NCI-H2171 treated with DMSO at 0.1 percent for 48 hours (cell line): Measurements from ENCODE around the gene PPP2R3A.
"Not testable (repeated sequence)": the region's sequence is repeated elsewhere in the genome, so short reads cannot be mapped to it uniquely, and the experiment has no call there.

Experiments used
- DNase-seq: peaks from one replicate; lab custom pipeline; 2025; lab: John Stamatoyannopoulos, UW

The PPP2R3A gene, protein sequence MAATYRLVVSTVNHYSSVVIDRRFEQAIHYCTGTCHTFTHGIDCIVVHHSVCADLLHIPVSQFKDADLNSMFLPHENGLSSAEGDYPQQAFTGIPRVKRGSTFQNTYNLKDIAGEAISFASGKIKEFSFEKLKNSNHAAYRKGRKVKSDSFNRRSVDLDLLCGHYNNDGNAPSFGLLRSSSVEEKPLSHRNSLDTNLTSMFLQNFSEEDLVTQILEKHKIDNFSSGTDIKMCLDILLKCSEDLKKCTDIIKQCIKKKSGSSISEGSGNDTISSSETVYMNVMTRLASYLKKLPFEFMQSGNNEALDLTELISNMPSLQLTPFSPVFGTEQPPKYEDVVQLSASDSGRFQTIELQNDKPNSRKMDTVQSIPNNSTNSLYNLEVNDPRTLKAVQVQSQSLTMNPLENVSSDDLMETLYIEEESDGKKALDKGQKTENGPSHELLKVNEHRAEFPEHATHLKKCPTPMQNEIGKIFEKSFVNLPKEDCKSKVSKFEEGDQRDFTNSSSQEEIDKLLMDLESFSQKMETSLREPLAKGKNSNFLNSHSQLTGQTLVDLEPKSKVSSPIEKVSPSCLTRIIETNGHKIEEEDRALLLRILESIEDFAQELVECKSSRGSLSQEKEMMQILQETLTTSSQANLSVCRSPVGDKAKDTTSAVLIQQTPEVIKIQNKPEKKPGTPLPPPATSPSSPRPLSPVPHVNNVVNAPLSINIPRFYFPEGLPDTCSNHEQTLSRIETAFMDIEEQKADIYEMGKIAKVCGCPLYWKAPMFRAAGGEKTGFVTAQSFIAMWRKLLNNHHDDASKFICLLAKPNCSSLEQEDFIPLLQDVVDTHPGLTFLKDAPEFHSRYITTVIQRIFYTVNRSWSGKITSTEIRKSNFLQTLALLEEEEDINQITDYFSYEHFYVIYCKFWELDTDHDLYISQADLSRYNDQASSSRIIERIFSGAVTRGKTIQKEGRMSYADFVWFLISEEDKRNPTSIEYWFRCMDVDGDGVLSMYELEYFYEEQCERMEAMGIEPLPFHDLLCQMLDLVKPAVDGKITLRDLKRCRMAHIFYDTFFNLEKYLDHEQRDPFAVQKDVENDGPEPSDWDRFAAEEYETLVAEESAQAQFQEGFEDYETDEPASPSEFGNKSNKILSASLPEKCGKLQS (N-terminal part only)

DNA sequence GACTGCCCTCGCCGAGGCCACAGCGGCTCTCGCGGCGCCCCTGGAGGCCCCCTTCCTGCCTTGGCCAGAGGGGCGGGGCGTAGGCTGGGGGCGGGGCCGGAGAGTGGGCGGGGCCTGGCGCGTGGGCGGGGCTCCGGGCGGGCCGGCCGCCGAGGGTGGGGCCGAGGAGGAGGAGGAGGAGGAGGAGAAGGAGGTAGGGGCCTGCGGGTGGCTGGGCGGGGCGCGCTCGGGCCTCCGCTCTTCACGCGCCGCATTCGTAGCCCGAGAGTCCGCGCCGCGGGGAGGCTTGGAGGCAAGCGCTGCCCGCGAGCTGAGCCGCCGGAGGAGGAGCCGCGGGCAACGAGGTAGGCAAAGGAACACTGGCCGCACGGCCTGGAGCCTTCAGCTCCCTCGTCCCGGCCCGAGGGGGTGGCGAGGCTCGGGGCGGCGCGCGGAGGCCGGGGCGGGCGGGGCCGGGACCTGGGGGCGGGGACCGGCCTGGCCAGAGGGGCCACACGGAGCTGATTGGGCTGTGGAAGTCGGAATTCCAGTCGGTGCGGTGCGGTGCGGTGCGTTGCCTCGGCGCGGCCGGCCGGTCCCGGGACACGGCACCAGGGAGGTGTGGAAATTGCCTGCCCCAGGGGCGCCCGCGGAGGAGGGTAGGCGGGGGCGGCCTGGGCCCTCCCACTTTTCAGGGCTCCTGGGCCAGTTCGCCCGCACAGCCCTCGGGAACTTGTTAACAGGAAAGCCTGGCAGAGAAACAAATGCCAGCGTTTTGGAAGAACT is at the start of gene PPP2R3A:
TSS of gene PPP2R3A (plus strand) at position 223 of the 765 bp plus-strand sequence. CDS start 35,771 bp downstream, outside the sequence.
- peak; percentile 76 for DNase-seq

DNA sequence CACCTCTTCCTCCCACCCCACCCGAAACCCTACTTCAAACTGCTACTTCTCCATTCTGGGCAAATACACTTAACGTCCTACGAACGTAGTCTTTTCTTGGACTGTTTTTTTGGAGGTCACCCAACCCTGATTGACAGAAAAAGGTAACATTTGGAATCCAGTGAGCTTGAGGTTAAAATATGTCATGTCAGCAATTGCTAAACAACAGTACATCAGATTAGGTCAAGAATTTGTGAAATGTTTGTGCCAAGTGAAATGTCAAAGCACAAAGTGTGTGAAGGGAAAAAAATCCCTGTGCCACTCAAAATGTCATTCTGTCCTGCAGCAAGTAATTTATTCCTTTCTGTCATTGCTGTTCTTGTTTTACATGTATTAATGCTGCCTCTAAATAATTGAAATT is 49.2 kb upstream of the PPP2R3A start:
- no peak for DNase-seq

DNA sequence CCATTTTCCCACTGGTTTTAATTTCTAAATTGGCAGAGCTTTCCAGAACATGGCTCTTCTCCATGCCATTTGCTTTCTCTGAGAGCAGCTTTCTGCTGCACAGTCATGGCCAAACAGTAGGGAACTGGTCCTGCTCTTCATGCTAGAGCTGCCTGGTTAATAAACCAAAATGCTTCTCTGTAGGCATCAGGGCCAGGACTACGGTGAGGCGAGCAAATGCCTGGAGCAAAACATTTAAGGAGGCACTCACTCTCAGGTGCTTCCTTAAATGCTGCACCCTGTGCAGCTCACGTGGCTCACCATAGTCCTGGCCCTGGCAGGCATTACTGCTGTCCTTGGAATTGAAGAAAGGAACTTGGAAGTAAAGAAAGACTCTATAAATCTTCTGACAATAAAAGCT is 48.5 kb upstream of the PPP2R3A start:
- DNase-seq: no peak

DNA sequence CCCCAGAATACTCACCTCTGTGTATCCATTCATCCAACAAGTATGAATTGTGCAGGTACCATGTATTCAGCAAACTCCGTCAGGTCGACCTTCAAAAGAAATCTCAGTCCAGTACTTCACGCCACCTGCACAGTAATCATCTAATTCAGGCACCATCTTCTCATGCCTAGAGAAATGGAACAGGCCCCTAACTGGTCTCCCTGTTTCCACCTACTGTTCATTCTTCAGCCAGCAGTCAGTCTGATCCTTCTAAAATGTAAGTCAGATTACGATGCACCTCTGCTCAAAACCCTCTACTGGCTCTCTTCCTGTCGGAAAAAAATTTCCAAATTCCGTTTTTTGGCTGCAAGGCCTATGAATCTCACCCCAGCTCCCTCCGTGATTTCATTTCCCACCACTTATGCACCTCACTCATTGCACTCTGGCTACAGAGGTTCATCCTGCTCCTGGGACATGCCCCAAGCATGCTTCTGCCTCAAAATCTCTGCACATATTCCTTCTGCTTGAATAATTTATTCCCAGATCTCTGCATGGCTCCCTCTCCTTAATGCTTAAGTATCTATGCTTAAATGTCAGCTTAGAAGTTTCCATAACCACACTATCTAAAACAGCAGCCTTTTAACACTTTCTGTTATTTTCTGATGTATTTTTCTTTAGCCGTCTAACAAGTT is 47.5 kb upstream of the PPP2R3A start:
- DNase-seq: no peak

DNA sequence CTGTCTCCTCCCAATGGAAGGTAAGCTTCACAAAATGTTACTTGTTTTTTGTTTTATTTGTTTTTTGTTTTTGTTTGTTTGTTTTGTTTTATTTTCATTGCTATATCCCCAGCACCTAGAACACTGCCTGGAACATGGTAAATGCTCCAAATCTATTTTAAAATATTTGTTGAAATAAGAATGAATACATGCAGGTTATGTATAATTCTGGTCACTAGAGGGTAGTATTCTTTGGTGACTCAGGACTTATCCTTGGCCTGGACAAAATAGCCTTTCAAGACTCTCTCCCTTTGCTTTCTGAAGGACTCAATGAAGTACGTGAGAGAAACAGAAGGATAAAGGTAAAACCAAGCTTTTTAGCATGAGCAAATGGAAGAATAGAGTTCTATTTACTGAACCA is 46.9 kb upstream of the PPP2R3A start:
- DNase-seq: no peak

DNA sequence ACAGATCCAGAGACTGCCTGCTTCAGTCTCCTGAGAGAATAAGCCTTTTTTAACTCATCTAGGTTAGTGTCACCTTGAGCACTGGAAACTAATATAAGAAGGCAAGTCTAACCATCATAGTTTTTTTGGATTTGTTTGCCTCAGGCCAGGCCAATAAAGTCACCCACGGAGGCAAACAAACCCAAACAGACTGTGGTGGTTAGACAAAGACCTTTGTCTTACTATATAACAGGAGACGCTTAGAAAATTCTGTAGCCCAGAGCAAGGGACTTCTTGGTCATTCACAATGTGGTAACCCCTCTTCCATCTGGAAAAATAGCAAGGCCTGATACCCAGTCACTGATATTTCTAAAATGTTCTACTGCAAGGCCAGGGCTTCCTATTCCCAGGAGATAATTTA is 45.3 kb upstream of the PPP2R3A start:
- no peak for DNase-seq

DNA sequence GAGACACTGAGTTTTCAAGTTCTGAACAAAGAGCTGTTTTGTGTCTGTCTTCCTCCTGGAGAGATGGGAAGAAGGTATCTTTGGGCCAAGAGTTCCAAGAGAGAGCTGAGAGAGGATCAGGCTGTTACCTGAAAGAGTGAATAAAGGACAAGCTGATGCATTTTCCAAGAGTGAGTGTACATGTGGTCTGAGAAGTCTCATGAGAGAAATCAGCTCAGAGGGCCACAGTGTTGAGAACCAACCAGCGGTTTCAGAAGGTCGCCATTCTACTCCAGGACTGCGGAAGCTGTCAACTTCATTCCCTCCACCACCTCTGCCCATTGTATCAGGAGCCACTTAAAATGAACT is 42.7 kb upstream of the PPP2R3A start:
- no peak for DNase-seq

DNA sequence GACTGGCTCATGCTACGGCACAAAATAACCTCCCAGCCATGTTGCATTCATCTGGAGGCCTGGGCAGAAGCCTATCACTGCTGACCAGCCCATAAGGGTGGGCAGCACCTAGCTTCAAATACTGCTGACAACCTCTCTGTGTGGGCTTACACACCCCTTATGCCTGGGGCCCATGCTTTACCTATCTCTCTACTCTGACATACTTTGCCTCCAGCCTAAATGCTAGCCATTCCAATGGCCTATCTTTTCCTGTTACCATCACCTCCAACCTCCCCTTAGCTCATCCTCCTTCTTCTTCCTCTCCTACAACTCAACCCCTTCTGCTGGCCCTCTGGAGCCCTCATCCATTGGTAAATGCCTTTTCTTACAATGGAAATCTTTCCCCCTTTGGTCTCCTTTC is 41.0 kb upstream of the PPP2R3A start:
- no peak for DNase-seq

DNA sequence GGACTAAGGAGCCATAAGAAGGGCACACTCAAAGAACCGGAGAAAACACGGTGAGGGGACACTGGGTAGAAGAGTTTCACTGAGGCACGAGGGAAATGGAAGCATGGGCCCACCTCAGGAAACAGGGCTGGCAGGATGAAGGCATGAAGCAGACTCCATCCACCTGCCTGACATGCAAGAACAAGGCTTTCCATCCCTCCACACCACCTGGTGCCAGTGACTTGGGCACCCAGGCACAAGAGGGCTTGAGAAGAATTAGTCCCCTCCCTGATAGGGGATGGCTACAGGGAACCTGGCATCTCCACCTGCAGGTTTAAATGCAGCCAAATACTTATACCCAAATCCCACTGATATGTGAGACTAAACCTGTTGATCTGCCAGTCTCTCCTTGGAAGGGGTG is 38.9 kb upstream of the PPP2R3A start:
- no peak for DNase-seq

DNA sequence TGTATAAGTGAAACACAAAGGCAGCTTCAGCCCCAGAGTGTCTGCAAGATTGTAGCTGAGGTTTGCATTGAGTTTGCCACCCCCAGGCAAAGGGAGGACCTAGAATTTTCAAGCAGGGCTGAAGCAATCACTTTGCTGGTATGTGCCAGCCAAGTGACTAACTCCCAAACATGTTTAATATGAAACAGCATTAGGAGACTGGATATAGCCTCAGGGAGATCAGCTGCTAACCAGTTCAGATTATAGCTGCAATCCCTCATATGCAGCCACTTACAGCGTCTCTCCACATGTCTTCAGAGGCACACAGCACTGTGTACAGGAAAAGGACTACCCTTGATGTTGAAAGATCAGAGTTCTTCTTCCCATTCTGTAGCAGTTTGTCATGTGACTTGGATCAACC is 38.4 kb upstream of the PPP2R3A start:
- no peak for DNase-seq

DNA sequence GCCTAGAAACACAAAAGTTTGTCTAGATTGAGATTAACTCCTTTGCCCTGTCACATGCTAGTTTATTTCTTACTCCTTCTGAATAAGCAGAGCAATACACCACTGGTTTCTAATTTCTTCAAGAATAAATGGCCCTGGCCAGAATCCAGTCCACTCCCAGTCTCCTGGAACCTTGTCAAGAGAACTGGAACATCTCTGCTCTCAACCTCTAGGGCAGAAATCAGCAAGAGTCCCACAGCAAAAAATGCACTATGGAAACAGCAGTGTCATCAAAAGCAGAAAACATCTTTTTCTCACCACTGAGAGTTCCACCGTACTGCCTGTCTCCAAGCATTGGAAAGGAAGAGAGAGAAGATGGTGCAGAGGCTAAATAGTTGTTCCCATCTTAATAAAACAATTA is 35.9 kb upstream of the PPP2R3A start:
- DNase-seq: no peak

DNA sequence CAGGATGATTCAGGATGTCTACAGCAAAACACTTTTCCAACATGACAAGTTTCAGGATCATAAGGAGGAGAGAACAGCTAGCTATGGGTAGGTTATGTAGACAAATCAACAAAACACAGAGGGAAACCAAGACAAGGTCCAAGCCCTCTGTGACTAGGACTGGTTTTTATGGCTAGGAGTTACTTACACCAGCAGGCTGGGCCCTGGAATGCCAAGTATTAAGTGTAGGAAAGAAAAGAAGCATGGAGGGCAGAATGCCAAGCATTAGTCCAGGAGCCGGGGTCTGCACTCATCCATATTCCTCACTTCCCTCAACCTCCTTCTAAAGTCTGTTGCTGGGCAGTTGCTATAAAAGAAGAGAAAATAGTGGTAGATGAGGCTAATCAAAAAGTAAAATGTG is 35.3 kb upstream of the PPP2R3A start:
- no peak for DNase-seq

DNA sequence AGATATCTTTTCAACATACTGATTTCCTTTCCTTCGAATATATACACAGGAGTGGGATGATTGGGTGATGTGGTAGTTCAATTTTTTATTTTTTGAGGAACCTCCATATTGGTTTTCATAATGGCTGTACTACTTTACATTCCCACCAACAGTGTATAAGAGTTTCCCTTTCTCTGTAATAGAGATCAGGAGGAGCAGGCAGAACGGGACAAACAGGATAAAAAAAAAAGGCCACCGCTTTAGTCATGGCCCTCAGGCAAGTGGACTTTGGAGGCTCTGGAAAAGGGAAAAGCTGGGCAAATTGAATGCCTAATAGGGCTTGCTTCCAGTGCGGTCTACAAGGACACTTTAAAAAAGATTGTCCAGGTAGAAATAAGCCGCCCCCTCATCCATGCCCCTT is 30.4 kb upstream of the PPP2R3A start:
- DNase-seq: not testable (repeated sequence)

DNA sequence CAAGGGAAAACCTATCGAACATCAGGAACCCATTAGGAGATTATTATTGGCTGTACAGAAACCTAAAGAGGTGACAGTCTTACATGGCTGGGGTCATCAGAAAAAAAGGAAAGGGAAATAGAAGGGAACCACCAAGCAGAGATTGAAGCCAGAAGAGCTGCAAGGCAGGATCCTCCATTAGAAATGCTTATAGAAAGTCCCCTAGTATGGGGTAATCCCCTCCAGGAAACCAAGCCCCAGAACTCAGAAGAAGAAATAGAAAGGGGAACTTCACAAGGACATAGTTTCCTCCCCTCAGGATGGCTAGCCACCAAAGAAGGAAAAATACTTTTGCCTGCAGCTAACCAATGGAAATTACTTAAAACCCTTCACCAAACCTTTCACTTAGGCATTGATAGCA is 27.8 kb upstream of the PPP2R3A start:
- DNase-seq: not testable (repeated sequence)

DNA sequence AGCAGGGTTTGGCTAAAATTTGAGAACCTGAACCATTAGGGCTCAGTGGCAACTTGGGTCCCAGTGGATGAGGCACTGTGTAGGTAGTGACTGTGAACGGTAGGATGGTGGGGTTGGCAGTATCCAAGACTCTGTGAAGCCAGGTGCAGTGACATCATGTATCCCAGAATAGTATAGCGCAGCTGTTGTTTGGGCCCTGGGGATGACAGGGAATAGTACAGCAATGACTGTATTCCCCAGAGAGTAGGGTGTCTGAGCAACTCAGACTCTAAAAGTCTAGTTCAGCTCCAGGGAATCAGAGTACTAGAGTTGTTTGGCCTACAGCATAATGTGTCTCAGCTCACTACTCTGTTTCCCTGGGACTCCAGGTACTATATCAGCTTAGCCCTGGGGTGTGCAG is 20.7 kb upstream of the PPP2R3A start:
- DNase-seq: peak; percentile 77

DNA sequence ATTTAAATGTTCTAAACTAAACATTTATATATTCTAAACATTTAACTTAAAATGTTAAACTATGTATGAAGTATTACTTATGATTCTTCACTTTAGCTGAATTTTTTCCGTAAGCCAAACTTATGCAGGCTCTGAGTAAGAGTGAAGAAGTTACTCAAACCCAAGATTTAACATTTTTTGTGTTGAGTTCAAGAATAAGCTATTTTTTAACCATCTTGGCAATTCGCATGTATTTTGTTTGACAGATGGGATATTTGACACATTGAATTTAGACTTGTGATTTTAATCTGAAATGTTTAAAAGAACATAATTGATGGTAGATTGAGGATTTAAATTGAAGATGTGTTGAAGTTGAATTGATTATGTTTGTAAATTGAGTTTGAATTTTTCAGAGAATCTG is 14.6 kb upstream of the PPP2R3A start:
- no peak for DNase-seq

DNA sequence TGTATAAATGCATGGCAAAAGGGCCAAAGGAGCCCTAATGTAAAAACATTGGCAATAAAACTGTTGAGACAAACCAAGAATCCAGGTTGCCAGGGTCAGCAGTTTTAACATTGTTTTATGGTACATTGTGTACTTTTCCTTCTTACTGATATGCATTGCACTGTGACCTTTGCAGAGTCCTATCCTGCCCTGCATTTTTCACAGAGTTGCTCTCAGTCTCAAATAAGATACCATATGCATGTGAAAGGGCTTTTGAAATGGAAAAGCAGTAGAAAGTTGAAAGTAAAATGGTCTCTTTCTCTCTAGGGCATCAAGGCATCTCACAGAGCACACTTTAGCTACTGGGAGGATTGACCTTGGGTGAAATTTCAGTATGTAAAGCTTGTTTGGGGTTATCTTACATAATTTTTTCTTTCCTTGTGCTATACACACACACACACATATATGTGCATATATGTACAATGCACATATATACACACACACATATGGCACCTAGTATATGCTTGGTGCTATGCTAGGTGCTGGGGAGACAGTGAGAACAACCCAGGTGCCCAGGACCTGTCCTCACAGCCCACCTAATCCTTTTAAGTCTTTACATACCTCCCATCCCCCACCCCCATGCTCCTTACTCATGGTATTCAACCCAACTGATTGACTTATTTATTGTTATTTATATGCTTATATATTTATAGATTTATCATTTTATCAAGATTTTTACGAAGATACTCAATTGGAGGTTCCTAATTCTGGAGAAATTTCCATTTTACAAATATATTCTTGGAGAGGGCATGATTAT is 1.2 kb upstream of the PPP2R3A start:
- DNase-seq: no peak

DNA sequence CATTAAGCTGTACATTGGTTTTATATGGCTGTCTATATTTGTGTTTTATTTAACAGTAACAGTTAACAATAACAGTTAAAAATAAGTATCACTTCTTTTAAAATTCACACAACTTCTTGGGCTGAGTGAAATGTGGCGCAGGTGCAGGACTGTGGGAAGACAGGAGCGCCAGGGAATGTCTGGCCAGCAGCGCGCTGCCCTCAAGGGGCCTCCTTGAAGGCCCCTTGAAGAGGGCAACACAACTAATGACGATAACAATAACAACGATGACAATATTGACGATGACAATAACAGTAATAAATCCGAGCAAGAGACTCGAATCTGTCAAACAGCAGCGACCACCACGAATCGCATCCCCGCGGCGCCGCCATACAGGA is 411 bp upstream of the PPP2R3A start:
- DNase-seq: no peak

DNA sequence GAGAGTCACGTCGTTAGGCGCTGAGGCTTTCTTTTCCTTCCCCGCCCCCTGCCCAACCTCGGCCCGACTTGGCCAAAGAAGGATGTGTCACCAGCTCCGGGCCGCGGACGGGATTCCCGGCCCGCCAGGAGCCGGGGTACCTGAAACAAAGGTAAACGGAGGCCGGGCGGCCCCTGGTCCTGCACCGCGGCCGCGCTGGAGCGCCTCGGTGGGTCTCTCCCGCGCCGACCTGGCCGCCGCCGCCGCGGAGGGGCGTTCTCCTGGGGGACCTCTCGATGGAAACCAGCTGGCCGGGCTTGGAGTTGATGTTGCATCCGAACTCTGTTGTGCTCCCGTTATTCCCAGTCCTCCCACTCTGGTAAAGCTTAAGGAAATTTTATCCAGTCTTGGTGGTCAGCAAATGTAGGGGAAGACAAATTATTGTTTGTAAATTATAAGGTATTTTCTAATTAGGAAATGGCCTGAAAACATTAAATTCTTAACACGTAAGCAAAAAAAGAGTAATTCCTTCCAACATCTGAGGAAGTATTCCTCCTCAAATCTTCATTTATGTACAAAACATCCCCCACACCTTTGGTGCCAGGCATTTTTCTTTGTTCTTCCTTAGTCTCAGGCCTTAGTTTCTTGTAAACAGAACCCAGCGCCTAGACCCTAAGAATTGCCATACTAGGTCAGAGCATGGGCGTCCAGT is 888 bp downstream of the PPP2R3A start:
- DNase-seq: peak; percentile 41

DNA sequence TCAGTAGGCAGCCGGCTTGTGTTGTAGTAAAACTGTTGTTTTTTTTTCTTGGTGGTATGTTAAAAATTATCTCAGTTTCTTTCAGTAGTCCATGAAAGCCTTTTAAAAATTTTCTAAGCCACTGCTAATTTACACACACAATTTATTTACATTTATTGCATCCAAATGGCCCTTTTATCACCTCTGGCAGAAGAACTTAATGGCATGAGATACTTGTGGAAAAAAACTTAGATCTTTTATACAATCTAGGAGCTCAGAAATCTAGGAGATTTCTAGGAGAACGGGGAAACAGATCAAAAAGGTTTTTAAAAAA is 1.4 kb downstream of the PPP2R3A start:
- DNase-seq: no peak
